C4-2B (cell line): Measurements from ENCODE around the gene PRADC1.

Source experiments
- ZFX ChIP-seq: fragments of 450-650 bp; IDR thresholded peaks from 2 replicates; pipeline ENCODE4 v1.6.1; 2017
- TF ChIP-seq, protein P1 (sequence below): fragments of 450-650 bp; conservative IDR thresholded peaks from 2 replicates; pipeline ENCODE4 v1.5.1; 2017; ENCODE audit warnings: mild to moderate bottlenecking

DNA sequence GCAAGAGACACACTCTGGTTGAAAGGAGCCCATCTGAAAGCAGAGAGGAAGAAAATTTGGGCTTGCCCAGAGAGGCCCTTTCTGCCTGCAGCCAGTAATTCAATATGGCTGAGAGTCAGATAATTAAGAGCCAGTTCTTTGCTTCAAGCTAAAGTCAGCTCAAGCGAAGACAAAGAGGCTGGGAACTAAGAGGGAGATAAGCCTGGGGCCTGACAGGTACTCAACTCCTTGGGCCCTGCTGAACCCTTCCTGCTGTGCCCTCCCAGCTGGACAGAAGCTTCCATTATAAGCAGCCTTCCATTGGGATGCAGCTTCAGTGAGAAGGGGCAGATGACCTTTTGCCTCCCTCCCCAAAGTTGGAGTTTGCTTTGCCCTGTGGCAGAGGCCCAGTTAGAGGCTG, 39.2 kb upstream of the PRADC1 start:
- TF ChIP-seq, protein P1, sequence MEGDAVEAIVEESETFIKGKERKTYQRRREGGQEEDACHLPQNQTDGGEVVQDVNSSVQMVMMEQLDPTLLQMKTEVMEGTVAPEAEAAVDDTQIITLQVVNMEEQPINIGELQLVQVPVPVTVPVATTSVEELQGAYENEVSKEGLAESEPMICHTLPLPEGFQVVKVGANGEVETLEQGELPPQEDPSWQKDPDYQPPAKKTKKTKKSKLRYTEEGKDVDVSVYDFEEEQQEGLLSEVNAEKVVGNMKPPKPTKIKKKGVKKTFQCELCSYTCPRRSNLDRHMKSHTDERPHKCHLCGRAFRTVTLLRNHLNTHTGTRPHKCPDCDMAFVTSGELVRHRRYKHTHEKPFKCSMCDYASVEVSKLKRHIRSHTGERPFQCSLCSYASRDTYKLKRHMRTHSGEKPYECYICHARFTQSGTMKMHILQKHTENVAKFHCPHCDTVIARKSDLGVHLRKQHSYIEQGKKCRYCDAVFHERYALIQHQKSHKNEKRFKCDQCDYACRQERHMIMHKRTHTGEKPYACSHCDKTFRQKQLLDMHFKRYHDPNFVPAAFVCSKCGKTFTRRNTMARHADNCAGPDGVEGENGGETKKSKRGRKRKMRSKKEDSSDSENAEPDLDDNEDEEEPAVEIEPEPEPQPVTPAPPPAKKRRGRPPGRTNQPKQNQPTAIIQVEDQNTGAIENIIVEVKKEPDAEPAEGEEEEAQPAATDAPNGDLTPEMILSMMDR: no peak
- TF ChIP-seq ZFX: no peak
